Choroid plexus epithelial cell (primary cell): Measurements from ENCODE around the gene PLK5.

Experiments used
- DNase-seq: peaks from one replicate; pipeline ENCODE4 v3.0.0-alpha.2; 2010; ENCODE audit warnings: low read depth
- H3K4me3 ChIP-seq: 2 replicates; pipeline ENCODE4 v1.5.1; 2011; ENCODE audit warnings: low read depth, mild to moderate bottlenecking, control low read depth, low read length, moderate library complexity
- TF ChIP-seq, protein P1 (sequence below): conservative IDR thresholded peaks from 2 replicates; pipeline ENCODE4 v1.5.1; 2011; ENCODE audit warnings: low read depth, mild to moderate bottlenecking, control low read depth, inconsistent platforms, low read length, moderate library complexity

PLK5 gene

DNA sequence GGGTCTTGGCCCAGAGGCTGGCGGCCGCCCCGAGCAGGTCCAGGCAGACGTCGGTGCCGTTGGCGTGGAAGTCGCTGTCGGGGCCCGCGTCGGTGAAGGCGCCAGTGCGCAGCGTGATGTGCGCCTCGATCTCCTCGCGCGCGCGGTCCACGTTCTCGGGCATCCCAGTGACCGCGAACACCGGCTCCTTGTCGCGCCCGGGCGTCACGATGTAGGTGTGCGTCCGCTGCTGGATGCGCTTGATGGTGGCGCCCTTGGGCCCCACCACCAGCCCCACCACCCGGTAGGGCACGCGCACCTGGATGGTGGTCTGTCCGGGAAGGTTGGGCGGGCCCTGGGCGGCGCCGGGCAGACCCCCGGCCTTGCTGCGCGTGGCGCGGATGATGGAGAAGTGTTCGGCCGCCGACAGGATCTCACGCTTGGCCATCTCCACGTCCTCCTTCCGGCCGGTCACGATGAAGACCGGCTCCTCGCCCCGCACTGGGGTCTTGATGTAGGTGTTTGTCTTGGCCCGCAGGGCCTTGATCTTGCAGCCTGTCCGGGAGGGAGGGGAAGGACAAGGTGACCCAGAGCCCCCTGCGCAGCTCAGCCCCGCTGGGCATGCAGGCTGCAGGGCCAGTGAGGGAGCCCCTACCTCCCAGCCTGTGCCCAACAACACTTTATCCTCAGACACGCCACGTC lies 32.7 kb downstream of the PLK5 start:
- H3K4me3 ChIP-seq = no peak overlapping the region
- DNase-seq = no peak
- TF ChIP-seq, protein P1, sequence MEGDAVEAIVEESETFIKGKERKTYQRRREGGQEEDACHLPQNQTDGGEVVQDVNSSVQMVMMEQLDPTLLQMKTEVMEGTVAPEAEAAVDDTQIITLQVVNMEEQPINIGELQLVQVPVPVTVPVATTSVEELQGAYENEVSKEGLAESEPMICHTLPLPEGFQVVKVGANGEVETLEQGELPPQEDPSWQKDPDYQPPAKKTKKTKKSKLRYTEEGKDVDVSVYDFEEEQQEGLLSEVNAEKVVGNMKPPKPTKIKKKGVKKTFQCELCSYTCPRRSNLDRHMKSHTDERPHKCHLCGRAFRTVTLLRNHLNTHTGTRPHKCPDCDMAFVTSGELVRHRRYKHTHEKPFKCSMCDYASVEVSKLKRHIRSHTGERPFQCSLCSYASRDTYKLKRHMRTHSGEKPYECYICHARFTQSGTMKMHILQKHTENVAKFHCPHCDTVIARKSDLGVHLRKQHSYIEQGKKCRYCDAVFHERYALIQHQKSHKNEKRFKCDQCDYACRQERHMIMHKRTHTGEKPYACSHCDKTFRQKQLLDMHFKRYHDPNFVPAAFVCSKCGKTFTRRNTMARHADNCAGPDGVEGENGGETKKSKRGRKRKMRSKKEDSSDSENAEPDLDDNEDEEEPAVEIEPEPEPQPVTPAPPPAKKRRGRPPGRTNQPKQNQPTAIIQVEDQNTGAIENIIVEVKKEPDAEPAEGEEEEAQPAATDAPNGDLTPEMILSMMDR = no peak

DNA sequence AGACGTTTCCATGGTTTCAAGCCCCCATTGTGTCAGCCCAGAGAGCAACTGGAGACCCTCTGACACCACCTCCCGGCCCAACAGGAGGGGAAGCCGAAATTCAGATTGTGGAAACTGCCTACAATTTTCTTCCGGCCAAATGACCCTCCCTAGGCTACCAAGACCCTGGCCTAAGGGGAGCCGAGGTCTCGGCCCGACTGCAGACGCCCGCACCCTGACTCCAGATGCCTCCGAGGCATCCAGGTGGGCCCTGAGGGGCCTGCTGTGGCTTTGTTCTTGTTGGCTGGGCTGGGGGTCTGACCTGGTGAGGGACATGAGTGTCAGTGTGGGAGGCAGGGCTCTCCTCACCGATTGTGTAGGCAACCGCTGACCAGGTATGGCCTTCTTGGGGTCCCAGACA lies 34.7 kb downstream of the PLK5 start:
- no peak for DNase-seq
- no peak overlapping the region for H3K4me3 ChIP-seq
- TF ChIP-seq, protein P1 = no peak

DNA sequence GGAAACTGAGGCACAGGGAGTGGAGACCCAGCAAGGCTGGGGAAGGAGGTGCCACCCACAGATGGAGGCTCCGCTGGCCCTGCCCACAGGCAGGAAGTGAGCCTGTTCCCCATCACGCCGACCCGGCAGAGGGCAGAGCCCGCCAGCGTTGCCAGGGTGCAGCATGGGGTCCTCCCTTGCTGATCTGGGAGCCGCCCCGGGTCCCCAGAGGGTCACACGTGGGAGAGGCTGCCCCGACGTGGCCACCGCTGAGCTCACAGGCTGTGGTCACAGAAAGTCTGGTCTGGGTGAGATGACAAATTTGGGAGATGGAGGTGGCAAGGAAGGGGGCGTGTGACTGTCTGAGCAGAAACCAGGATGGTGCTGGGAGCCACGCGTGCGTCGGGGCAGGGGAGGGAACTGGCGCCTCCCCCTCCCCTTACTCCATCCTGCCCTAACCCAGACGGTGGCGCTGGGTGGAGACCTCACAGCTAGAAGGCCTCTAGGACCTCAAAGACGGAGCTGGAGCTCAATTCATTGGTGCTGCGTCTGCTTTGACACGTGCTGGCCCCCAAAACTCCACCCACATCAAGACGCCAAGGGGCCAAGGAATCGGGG lies 36.5 kb downstream of the PLK5 start:
- no peak overlapping the region for H3K4me3 ChIP-seq
- TF ChIP-seq, protein P1 = no peak
- no peak for DNase-seq

DNA sequence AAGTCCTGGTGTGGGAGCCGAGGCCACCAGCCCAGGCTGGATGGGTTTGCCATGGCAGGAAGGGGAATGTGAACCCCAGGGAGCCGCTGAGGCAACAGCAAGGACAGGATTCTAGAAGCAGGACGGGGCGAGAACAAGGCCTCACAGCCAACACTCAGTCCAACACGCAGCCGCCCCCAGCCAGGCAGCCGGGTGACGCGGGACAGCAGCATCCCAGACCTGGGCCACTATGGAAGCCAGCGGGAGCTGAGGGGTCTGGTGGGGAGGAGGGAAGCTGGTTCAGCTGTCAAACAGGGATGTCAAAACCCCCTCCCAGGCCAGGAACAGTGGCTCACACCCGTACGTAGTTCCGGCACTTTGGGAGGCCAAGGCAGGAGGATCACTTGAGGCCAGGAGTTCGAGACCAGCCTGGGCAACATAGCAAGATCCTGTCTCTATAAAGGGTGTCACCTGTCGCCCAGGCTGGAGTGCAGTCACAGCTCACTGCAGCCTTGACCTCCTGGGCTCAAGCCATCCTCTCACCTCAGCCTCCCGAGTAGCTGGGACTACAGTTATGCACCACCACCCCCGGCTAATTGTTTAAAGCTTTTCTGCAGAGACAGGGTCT lies 37.5 kb downstream of the PLK5 start:
- TF ChIP-seq, protein P1 = no peak
- no peak overlapping the region for H3K4me3 ChIP-seq
- no peak for DNase-seq

DNA sequence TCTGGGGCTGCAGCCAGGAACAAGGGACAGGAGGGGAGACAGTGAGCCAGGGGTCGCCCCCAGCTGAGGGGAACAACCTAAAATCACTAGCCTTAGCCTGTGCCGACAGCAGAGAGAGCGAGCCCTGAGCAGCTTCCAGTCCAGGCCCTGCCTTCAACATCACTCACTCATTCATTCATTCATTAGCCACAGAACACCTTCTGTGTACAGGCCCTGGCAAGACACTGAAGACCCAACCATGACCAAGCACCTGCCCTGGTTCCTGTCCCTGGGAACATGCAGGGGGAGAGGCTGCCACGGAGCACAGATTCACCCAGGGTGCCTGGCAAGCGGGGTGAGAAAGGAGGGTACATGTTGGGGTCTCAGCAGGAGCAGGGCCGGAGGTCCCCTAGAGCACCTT lies 39.4 kb downstream of the PLK5 start:
- no peak for DNase-seq
- TF ChIP-seq, protein P1 = no peak
- H3K4me3 ChIP-seq = no peak overlapping the region

DNA sequence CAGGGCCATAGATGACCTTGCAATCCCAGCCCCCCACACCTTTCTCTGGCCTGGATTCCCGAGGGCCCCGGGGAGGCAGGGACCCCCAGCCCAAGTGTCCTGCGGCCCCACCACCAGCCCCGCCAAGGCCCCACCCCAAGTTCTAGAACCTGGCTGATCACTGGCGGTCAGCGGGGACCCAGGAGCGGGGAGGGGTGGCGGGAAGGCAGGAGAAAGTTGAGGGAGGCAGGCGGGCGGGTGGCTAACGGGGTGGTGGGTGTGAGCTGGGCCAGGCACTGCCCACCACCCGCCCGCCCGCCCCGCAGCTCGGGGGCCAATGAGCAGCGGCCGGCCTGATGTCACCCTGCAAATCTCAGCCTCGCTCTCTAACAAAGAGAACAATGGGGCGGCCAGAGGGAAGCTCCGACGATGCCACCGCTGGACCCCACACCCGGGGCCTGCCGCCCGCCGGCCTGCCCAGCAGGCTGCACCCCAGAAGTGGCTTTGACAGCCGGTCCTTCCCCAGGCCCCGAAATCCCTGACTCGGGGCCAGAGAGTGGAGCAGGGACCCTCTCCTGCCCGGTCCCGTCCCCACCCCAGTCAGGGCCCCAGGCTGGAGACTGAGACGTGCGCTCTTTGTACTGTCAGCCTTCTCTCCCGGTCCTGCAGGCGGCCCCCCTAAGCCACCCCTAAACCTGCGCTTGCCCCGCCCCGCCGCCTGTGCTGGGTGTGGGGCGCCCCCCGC lies 42.7 kb downstream of the PLK5 start:
- DNase-seq = peak; percentile 83
- TF ChIP-seq, protein P1 = no peak
- H3K4me3 ChIP-seq = peak overlapping the region; percentile 75
